Kasumi-1 (cell line): ENCODE data around the gene RASA3.
"Not testable (repeated sequence)": the region's sequence is repeated elsewhere in the genome, so short reads cannot be mapped to it uniquely, and the experiment has no call there.

ENCODE experiments used
- DNase-seq, 2 experiments: peaks; one replicate each; lab custom pipeline; 2025; lab: John Stamatoyannopoulos, UW

RASA3 gene

DNA sequence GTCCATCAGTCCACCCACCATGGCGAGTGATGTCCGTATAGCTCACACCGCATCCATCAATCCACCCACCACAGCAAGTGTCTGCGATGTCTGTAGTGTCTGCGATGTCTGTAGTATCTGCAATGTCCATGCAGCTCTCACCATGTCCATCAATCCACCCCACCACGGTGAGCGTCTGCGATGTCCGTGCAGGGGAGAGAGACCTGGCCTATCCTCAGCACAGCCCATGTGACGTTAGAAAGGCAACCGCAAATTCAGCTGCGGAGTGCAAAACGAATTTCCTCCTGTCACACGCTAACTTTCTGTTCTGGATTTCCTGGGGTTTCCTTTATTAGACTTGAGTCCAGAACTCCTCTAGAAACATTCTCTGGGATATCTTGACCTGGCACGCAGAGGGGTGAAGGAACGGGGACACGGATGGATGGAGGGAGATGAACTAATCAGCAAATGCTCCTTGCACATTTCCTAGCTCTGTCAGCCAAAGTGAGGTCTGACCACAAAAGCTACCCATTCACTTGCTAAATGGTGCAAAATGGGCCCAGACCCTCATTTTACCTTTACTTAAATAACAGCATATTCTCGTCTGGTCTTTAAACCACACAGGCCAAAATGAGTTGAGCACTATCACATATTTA lies 18.3 kb downstream of the RASA3 start:
- no peak for DNase-seq

- DNase-seq, result not testable (repeated sequence)
Observed at GRCh38 chr13:114113395-114113794, 19.0 kb downstream of the RASA3 start.

- no peak for DNase-seq
Observed at GRCh38 chr13:114112826-114113322, 19.5 kb downstream of the RASA3 start.

GRCh38 chr13:114112231-114112825 lies 20.1 kb downstream of the RASA3 start:
- no peak for DNase-seq

- no peak for DNase-seq
Observed at GRCh38 chr13:114111577-114111976, 20.8 kb downstream of the RASA3 start.

DNA sequence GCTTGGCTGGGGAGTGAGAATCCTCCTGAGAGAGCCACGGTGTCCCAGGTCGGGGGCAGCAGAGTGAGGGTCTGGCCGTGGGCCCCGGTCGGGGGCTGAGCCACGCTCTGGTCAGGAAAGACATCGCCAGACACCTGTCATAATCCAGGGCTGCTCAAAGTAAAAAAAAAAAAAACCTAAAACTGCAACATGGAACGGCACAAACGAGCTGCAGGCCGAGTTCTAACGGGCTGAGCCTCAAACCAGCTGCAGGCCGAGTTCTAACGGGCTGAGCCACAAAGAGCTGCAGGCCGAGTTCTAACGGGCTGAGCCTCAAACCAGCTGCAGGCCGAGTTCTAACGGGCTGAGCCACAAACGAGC lies 21.6 kb downstream of the RASA3 start:
- not testable (repeated sequence) for DNase-seq

DNA sequence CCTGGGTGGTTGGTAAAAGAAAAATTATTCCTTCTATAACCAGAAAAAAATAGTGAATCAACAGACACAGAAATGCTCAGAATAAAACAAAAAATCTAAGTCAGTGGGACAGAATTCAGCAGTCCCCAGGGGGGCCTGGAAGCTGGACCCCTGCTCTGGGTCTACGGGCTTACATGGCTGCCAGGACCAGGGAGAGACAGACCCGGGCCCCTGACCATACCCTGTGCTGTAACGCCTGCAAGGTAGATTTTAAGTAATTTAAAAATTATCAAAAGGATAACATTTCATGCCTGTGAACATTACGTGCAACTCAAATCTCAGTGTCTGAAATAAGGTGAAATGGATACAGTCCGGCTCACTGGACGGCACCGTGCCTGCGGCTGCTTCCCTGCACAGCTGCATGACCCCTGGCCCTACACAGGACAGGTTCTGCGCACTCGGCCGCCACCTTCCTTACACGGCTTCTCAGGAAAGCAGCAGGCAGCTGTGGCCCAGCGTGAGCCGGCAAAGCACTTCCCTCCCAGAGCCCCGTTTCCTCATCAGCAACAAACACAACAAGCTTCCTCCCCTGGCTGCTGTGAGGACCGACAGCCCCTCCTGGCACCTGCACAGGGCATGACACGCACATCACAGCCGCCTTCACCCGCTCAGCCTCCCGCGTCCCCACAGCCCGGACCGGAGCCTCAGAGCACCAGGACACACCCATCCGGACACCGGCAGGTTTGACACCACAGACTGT lies 22.2 kb downstream of the RASA3 start:
- peak; percentile 85 to 86 for DNase-seq

- no peak for DNase-seq
Observed at GRCh38 chr13:114109641-114110041, 22.8 kb downstream of the RASA3 start.

DNA sequence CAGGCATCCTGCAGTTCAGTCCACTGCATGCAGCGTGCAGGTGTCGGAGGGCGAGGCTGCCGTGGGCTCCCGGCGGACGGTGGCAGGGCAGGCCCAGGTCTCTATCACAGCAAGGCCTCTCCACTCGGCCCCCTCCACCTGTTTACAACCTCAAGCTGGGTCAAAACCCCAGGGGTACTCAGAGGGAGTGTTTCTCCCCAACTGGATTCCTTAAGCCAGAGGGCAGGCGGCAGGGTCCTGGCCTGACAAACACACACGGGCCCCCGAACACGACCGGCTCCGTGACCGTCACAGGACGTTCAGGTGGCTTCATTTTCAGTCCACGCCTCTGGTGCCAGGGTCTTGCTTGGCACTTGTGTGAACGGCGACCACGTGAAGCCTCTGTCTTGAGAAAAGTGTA lies 23.5 kb downstream of the RASA3 start:
- DNase-seq, result no peak

GRCh38 chr13:114108141-114108761 lies 24.2 kb downstream of the RASA3 start:
- DNase-seq, result no peak

- DNase-seq, result no peak
Observed at GRCh38 chr13:114107686-114108081, 24.7 kb downstream of the RASA3 start.

DNA sequence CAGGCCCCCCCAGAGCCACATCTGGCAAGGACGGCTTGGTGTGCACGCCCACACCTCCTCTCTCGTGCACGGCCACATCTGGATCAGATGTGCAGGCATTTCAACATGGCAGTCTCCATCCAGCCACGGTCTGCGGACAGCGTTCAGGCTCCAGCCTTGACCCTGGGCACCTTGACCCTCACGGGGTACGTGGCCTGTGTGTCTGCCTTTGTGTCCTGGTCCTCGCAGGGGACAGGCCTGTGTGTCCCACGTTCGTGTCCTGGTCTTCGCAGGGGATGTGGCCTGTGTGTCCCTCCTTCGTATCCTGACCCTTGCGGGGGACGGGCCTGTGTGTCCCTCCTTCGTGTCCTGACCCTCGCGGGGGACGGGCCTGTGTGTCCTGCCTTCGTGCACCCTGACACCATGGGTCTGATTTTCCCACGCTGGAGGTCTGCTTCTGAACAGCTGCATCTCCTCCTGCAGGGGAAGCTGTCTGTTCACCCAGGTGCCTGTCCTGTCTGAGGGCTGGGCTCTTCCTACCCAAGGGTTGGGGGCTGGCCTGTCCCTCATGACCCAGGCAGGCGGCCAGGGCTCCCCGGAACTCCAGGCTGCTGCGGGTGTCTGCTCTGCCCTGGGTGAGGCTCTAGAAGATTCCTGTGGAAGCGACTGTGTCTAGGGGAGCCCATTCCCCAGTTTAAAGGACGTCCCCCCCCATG lies 25.3 kb downstream of the RASA3 start:
- no peak for DNase-seq

DNA sequence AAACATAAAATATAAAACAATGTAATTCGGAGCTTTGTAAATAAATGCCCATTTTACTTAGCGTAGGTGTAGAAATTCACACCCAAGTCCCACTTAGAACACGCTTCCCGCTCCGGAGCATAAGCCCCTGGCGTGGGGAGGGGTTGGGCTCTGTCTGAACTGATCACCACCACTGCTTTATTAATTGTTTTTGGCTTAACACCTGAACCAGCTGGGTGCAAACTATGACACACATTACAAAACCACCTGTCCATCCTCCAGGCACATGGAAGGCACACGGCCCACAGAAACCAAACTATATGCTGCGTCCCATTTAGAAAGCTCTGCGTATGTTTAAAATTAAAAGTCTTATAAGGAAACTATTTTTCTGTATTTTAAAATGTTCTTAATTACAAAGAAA lies 25.9 kb downstream of the RASA3 start:
- DNase-seq, result no peak

GRCh38 chr13:114105521-114106225 lies 26.8 kb downstream of the RASA3 start:
- no peak for DNase-seq

GRCh38 chr13:114104655-114105520 lies 27.5 kb downstream of the RASA3 start:
- DNase-seq, result no peak

GRCh38 chr13:114103801-114104654 lies 28.4 kb downstream of the RASA3 start:
- DNase-seq, result no peak

- DNase-seq, result not testable (repeated sequence)
Observed at GRCh38 chr13:114103289-114103621, 29.2 kb downstream of the RASA3 start.

GRCh38 chr13:114102521-114103288 lies 29.7 kb downstream of the RASA3 start:
- no peak for DNase-seq

DNA sequence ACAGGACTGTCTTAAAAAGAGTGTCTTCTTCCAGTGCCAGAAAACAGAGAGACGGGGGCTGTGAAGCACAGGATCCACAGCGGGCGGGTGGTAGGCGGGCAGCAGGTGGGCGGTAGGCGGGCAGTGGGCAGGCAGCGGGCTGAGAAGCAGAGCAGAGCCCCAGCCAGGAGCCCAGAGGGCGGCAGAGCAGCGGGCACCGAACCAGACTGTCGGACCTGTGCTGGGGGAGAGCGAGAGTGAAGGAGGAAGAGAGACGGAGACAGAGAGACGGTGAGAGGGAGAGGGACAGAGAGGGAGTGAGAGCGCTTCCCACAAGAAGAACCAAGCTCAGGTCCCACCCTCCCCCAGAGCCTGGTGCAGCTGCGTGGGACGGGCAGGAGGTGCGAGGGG lies 30.3 kb downstream of the RASA3 start:
- no peak for DNase-seq
